Measurements from ENCODE around the gene CKAP5. TPM values are rescaled to one million over a fixed set of nuclear protein-coding genes. Genes with fewer than 3 reads are reported as not detected.

The CKAP5 gene
- total and polyA plus RNA-seq, 2 experiments from 2014 or later, result 67.9 to 120 TPM

GRCh38 chr11:46879056-46879585, 33.0 kb upstream of the CKAP5 start:
- H3K27me3 ChIP-seq (ENCODE audit: insufficient read depth), result no peaks in the 10 kb centered on the region
- no peak overlapping the region for H3K27ac ChIP-seq (ENCODE audit: low read depth)
- no peak overlapping the region for H3K4me2 ChIP-seq
- no peak overlapping the region for H3K4me3 ChIP-seq
- no peak overlapping the region for H3K4me3 Mint-ChIP-seq
- no peak for DNase-seq (ENCODE audit: low spot score)
- no peaks in the 10 kb centered on the region for H3K4me1 Mint-ChIP-seq
- H3K9me3 Mint-ChIP-seq, result no peaks in the 10 kb centered on the region
- TF ChIP-seq, protein P1, sequence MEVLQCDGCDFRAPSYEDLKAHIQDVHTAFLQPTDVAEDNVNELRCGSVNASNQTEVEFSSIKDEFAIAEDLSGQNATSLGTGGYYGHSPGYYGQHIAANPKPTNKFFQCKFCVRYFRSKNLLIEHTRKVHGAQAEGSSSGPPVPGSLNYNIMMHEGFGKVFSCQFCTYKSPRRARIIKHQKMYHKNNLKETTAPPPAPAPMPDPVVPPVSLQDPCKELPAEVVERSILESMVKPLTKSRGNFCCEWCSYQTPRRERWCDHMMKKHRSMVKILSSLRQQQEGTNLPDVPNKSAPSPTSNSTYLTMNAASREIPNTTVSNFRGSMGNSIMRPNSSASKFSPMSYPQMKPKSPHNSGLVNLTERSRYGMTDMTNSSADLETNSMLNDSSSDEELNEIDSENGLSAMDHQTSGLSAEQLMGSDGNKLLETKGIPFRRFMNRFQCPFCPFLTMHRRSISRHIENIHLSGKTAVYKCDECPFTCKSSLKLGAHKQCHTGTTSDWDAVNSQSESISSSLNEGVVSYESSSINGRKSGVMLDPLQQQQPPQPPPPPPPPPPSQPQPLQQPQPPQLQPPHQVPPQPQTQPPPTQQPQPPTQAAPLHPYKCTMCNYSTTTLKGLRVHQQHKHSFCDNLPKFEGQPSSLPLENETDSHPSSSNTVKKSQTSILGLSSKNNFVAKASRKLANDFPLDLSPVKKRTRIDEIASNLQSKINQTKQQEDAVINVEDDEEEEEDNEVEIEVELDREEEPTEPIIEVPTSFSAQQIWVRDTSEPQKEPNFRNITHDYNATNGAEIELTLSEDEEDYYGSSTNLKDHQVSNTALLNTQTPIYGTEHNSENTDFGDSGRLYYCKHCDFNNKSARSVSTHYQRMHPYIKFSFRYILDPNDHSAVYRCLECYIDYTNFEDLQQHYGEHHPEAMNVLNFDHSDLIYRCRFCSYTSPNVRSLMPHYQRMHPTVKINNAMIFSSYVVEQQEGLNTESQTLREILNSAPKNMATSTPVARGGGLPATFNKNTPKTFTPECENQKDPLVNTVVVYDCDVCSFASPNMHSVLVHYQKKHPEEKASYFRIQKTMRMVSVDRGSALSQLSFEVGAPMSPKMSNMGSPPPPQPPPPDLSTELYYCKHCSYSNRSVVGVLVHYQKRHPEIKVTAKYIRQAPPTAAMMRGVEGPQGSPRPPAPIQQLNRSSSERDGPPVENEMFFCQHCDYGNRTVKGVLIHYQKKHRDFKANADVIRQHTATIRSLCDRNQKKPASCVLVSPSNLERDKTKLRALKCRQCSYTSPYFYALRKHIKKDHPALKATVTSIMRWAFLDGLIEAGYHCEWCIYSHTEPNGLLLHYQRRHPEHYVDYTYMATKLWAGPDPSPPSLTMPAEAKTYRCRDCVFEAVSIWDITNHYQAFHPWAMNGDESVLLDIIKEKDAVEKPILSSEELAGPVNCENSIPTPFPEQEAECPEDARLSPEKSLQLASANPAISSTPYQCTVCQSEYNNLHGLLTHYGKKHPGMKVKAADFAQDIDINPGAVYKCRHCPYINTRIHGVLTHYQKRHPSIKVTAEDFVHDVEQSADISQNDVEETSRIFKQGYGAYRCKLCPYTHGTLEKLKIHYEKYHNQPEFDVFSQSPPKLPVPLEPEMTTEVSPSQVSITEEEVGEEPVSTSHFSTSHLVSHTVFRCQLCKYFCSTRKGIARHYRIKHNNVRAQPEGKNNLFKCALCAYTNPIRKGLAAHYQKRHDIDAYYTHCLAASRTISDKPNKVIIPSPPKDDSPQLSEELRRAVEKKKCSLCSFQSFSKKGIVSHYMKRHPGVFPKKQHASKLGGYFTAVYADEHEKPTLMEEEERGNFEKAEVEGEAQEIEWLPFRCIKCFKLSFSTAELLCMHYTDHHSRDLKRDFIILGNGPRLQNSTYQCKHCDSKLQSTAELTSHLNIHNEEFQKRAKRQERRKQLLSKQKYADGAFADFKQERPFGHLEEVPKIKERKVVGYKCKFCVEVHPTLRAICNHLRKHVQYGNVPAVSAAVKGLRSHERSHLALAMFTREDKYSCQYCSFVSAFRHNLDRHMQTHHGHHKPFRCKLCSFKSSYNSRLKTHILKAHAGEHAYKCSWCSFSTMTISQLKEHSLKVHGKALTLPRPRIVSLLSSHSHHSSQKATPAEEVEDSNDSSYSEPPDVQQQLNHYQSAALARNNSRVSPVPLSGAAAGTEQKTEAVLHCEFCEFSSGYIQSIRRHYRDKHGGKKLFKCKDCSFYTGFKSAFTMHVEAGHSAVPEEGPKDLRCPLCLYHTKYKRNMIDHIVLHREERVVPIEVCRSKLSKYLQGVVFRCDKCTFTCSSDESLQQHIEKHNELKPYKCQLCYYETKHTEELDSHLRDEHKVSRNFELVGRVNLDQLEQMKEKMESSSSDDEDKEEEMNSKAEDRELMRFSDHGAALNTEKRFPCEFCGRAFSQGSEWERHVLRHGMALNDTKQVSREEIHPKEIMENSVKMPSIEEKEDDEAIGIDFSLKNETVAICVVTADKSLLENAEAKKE (CRISPR knock-in tag; IDR thresholded peaks at IDR 0.05), result no peak
- TF ChIP-seq NANOG (IDR thresholded peaks at IDR 0.05; ENCODE audit: borderline replicate concordance), result no peak
- TF ChIP-seq STAT1 (IDR thresholded peaks at IDR 0.05; ENCODE audit: unreplicated experiment), result no peak
- TF ChIP-seq ETS1 (IDR thresholded peaks at IDR 0.05), result no peak
- TF ChIP-seq CREB1 (CRISPR knock-in tag; IDR thresholded peaks at IDR 0.05; ENCODE audit: low read depth), result no peak
- TF ChIP-seq CTCF (conservative IDR thresholded peaks at IDR 0.05; ENCODE audit: low read depth in 2 of 2), result no peak
- no peak for TF ChIP-seq EZH2 (IDR thresholded peaks at IDR 0.05; ENCODE audit: low read depth, unreplicated experiment)
- no peak for TF ChIP-seq POLR2AphosphoS5 (IDR thresholded peaks at IDR 0.05; ENCODE audit: low read depth)
- TF ChIP-seq REST (IDR thresholded peaks at IDR 0.05; ENCODE audit: unreplicated experiment), result no peak
- no peak for TF ChIP-seq ZNF331 (CRISPR knock-in tag; IDR thresholded peaks at IDR 0.05; ENCODE audit: low read depth)
- no peak for TF ChIP-seq ZNF114 (CRISPR knock-in tag; IDR thresholded peaks at IDR 0.05)
- no peak for TF ChIP-seq JUNB (IDR thresholded peaks at IDR 0.05; ENCODE audit: unreplicated experiment)
- no peak for TF ChIP-seq EZH2phosphoT487 (IDR thresholded peaks at IDR 0.05; ENCODE audit: unreplicated experiment)
- H3K9me2 ChIP-seq (ENCODE audit: insufficient read depth), result no peaks in the 10 kb centered on the region
- H4K20me1 ChIP-seq (replicated peaks; ENCODE audit: insufficient read depth), result 0 out of 2 replicates have a peak, but pooled peaks cover 5% of the 10 kb centered on the region
- H3K79me2 ChIP-seq (replicated peaks; ENCODE audit: insufficient read depth), result no peaks in the 10 kb centered on the region
- no peaks in the 10 kb centered on the region for H3F3A ChIP-seq (replicated peaks; ENCODE audit: low read depth)
- no peaks in the 10 kb centered on the region for H3K27me3 Mint-ChIP-seq (ENCODE audit: insufficient read depth, low read depth, poor library complexity)
- H3K36me3 ChIP-seq (ENCODE audit: insufficient read depth), result peaks cover 22% of the 10 kb centered on the region
- H3K36me3 Mint-ChIP-seq (ENCODE audit: low read depth), result peaks cover 76% of the 10 kb centered on the region
- no peak for ATAC-seq
- H3K27ac Mint-ChIP-seq, result no peak overlapping the region
- H3K4me1 ChIP-seq (ENCODE audit: insufficient read depth), result no peaks in the 10 kb centered on the region
- H2AFZ ChIP-seq, result no peak overlapping the region

Measured in GM23338 (cell line).